Endometrium (tissue), 2 donors: ENCODE measurements around the gene PRLR.
"Not testable (repeated sequence)": the region's sequence is repeated elsewhere in the genome, so short reads cannot be mapped to it uniquely, and the experiment has no call there.

ENCODE experiments used
- FAIRE-seq: peaks from 2 replicates; lab custom pipeline; 2012; peaks lifted over from hg19 to GRCh38; lab: Jason Lieb, UNC
- donor health status: control.
- donor health status: control.

Gene PRLR

DNA sequence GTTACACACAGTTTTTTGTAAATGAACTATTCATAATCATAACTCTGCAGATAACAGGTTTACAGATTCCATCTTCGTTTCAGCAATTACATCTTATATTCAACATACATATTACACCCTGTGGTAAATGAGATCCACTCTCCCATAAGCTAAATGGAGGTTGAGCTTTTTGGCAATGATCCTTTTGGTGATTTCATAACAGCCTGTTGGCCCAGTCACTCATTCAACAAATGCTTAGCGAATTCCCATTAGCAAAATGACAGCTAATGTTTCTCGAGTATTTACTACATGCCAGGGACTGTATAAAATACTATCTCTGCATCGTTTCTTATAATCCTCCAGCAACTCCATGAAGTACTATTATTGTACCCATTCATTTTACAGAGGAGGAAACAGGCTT, 157.1 kb downstream of the PRLR start:
- no peak for FAIRE-seq

GRCh38 chr5:35069188-35069587, 161.1 kb downstream of the PRLR start:
- no peak for FAIRE-seq

DNA sequence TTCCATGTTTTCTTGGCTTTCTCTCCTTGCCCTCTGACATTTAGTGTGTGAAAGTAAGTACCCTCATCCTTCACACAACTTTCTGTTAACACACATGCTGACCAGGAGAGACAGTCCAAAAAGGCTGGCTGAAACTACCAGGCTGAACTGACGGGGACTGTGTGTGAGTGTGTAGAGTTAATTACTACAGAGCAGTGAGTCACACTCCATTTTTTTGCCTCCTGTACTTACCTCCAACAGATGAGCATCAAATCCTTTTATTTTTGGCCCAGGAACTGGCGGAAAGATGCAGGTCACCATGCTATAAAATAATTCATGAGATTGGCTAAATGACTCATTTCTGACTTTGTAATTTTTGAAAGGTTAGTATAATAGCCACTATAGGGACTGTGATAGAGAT, 162.3 kb downstream of the PRLR start:
- FAIRE-seq = no peak

DNA sequence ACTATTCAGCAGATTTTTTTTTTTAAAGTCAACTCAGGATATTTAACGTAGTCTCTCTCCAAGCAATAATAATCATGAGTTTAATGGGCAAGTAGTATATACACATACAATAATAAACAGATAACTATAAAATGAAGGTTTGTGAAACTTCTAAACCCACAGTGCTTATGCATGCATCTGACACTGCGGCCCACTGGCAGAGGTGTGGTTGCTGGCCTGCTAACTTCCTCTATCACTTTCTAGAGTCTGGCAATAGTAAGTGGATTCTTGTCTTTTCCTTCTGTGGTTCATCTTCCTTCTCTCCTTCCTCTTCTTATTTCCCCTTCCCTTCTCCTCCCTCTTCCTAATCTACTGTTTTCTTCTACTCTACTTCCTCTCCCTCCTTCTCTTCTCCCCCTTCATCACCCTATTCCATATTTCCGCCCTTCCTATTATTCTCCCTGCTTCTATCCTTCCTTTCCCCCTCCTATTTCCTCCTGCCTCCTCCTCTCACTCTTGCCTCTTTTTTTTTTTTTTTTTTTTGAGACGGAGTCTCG, 164.0 kb downstream of the PRLR start:
- no peak for FAIRE-seq

GRCh38 chr5:35063414-35063813, 166.9 kb downstream of the PRLR start:
- FAIRE-seq = no peak

DNA sequence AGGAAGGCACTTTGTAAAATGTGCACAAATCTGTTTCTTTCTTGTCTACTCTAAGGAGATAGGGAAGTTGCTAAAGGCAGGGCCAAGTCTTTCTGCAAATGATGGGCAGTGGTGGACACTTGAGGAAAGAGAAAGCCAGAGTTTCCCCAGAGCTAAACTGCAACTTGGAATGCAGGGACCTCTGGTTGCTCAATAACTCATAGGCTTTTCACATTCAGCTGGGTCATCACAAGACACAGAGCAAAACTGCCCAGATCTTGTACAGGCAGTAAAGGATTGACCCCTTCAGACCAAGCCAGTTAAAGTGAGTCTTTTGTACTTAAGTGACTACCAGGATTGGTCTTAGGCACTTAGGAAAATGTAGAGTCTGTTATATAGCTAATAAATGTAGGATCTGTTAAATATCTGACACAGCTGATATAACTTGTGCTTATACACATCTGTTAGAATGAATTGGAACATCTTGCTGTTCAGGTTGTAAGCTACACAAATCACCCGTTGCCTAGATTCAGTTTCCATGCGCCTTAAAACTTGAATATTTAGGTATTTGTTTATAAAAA, 169.0 kb downstream of the PRLR start:
- FAIRE-seq = no peak

DNA sequence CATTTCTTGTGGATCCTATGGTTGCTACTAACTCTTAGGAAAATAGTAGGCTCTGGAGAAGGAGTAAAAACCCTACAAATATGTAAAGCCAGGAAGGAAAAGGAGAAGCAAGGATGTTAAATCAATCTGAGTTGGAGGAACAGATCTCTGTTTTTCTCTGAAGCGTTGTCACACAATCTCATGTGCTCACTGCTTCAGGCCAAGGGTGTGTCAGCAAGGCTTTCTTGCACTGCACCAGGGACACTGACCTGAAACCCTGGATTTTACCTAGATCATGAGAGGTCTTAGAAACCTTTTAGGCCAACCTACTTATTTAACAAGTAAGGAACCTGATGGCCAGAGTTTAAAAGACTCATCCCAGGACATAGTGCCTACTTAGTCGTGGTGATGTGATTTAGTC, 170.1 kb downstream of the PRLR start:
- no peak for FAIRE-seq

DNA sequence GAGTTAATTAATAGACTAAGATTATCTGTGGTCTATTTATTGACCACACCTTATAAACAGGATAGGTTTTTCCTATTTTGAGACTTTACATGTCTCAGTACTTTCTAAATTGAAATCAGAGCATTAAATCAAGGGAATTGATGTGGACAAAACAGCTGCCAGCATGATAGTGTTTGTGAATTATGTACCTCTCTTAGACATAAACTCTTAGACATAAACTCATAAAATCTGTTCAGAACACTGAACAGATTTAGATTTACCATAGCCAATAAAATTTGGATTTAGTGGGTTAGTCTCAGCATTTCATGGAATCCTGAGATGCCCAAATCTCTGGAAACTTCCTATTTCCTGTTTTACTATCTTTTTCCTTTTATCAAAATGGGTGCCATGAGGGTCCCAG, 171.0 kb downstream of the PRLR start:
- no peak for FAIRE-seq

DNA sequence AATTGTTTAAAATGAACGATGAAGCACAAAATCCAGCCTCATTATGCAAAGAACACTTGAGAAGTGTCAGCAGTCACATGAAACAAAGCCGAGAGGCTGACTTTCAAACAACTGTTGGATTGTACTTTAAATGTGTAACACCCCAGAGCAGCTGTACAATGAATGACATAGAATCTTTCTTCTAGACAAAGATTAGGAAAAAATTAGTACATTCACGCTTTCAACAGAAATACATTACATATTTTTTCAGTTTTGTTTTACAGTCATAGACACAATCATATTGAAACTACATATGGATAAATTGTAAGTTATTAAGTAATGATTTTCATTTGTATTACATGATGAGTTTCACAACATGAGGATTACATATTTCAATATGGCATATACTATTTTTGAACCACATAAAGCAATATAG, 171.9 kb downstream of the PRLR start:
- peak; percentile 41 for FAIRE-seq

GRCh38 chr5:35056686-35057085, 173.6 kb downstream of the PRLR start:
- no peak for FAIRE-seq

GRCh38 chr5:35052838-35053237, 177.4 kb downstream of the PRLR start:
- no peak for FAIRE-seq

- no peak for FAIRE-seq
These were observed 179.7 kb downstream of the PRLR start for GRCh38 chr5:35050541-35051126.

- FAIRE-seq = no peak
These were observed 181.4 kb downstream of the PRLR start for GRCh38 chr5:35048910-35049309.

DNA sequence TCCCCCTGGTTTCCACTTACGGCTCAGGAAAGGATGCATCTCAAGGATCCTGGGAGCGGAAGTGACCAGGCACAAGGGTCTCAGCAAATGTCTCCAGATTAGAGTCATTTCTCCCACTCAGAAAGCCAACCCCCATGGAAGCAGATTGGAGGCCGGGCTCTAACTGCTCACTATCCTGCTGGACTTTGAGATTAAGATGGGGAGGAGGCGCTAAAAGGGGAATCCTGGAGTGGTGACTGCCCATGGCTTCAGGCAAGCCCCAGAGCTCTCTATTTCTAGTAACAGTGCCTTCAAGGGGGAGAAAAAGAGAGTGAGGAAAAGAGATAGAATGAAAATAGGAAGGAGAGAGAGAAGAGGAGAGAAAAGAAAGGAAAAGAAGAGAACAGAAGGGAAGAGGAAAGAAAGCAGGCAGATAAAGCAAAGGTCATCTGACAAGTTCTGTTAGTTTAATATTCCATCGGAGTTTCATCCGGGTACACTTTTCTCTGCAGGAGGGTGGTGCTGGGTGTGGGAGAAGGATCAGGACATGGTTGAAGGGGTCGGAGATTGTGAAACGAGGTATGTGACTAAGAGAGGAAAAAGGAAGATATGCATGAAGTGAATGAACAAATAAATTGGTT, 182.4 kb downstream of the PRLR start, which contains the start of gene AGXT2:
AGXT2 (minus strand) TSS at position 165 of the 620 bp plus-strand sequence; CDS start at position 108, 57 bp downstream.
- no peak for FAIRE-seq

GRCh38 chr5:35046774-35047173, 183.5 kb downstream of the PRLR start:
- no peak for FAIRE-seq

GRCh38 chr5:35045280-35045679, 185.0 kb downstream of the PRLR start:
- FAIRE-seq = no peak

GRCh38 chr5:35044649-35045048, 185.6 kb downstream of the PRLR start:
- FAIRE-seq = no peak

DNA sequence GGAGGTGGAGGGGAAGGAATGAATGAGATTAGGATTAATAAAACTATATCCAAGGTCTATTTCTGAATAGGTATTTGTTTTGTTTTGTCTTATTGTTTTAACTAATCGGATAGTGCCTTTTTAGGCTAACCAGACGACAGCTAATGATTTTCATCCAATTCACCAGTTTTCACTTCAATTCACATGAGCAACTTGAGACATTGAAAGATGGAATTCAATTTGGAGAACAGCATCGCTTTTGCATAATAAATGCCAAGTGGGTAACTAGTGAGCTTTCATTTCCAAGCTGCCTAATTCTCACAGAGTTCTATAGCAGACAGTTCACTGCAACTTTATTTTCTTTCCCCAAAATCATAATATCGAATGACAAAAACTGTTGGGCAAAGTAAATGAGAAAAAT, 187.5 kb downstream of the PRLR start:
- no peak for FAIRE-seq

DNA sequence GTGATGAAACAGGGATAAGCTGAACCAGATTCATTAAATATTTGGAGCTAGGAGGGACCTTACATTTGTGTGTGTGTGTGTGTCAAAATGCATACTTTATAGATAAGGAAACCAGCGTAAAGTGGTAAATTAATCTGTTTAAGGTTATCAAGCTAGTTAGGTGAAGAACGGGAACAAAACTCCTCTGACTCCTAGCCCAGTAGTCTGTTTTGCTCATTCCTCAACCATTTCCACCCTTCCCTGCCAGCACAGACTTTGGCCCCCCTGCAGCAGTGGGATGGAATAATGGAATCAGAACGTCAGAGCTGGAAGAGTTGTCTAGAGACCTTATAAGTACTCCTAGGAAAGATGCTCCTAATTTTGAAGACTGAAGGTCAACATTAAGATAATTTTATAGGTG, 189.0 kb downstream of the PRLR start:
- no peak for FAIRE-seq

DNA sequence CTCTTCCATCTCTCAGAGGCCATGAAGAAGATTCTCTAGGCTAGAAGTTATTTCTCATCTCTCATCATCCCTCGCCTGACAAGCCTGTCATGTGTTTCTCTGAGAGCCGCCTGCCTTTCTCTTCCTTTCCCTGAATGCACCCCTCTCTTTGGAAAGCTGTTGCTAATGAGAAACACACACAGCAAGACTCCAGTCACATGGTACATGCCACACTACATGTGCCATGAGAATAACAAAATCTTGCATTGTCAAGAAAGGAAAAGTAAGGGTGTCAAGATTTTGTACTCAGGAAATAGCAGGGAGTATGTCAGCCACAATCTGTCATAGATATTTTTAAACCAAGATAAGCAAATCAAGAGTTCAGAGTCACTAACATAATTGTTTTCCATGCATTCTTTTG, 191.4 kb downstream of the PRLR start:
- no peak for FAIRE-seq

DNA sequence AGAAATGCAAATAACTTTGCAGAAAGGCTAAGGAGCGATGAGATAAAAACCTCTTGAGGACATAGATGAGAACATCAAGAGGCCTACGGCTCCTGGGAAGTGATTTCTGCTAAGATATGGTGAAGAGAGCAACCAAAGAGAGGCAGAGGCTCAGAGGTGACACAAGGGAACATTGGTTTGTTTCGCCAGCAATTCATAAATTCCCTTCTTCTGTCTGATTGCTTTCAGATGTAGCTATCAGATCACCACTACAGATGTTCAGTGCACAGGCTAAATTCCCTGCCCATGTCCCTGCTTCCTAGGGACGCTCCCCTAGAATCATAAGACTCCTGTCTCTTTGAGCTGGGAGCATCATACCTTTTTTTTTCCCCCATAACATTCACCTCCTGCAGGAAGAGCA, 193.8 kb downstream of the PRLR start:
- no peak for FAIRE-seq

- not testable (repeated sequence) for FAIRE-seq
These were observed 194.4 kb downstream of the PRLR start for GRCh38 chr5:35035929-35036328.

DNA sequence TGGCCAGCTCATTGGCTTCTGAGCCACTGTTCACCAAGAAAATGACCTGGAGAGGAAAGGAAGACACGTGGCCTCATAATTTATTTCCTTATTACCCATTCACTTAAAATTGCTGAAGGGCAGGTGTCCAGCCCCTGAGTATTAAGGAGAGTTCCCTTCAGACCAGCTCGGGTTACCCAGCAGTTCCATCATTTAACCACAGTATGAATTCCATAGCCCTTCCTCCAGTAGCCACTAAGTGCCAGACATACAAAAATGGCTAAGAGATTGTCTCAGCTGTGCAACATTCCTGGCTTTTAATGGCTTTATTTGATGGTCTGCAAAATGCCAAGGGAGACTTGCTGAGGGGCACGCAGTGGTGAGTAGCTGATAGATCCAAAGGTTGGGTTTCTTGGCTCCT, 195.0 kb downstream of the PRLR start:
- no peak for FAIRE-seq

GRCh38 chr5:35032356-35032755, 197.9 kb downstream of the PRLR start:
- FAIRE-seq = no peak
